ENCODE data around the gene ACLY. TPM values are rescaled to one million over a fixed set of nuclear protein-coding genes. Genes with fewer than 3 reads are reported as not detected.
"Not testable (repeated sequence)": the region's sequence is repeated elsewhere in the genome, so short reads cannot be mapped to it uniquely, and the experiment has no call there.

Gene ACLY
- total RNA-seq, 2 donors from 2014 or later, result 65.5 to 73.4 TPM

DNA sequence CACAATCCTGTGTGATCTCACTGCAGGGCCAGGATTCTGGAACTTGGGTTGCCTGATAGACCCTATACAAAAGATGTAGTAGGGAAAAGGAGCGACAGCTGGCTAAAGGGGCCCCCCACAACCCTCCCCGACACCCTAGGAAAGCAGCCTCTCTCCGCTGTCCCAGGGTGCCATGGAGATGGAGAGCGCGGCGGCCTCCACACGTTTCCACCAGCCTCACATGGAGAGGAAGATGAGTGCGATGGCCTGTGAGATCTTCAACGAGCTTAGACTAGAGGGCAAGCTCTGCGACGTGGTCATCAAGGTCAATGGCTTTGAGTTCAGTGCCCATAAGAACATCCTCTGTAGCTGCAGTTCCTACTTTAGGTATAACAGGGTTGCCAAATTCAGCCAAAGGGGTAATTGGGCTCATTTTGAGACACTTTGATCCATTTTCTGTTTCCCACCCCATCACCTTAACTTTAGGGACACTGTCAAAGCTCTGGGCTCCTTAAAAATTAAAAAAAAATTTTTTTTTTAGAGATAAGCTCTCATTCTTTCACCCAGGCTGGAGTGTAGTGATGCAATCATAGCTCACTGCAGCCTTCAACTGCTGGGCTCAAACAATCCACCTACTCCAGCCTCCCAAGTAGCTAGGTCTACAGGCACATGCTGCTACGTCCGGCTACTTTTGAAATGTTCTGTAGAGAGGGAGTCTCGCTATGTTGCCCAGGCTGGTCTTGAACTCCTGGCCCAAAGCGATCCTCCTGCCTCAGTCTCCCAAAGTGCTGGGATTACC lies 80.8 kb downstream of the ACLY start, which contains the start of gene KLHL10:
Gene KLHL10 (plus strand): TSS at position 65 of the 778 bp plus-strand sequence. CDS start 108 bp downstream, at position 173.
- H3K9me3 ChIP-seq (ENCODE audit: control insufficient read depth, low read length, poor library complexity, severe bottlenecking), result no peaks in the 10 kb centered on the region
- Mint-ChIP-seq H3K36me3 (ENCODE audit: low read depth) (no peaks in the 10 kb centered on the region), H3K27me3 (no peaks in the 10 kb centered on the region), H3K4me3 (peak within 1 kb of the TSS; percentile 89), H3K27ac (no peak within 1 kb of the TSS), H3K4me1 (peaks cover 11% of the 10 kb centered on the region)
- DNase-seq, result no peak
- no peak for ATAC-seq

DNA sequence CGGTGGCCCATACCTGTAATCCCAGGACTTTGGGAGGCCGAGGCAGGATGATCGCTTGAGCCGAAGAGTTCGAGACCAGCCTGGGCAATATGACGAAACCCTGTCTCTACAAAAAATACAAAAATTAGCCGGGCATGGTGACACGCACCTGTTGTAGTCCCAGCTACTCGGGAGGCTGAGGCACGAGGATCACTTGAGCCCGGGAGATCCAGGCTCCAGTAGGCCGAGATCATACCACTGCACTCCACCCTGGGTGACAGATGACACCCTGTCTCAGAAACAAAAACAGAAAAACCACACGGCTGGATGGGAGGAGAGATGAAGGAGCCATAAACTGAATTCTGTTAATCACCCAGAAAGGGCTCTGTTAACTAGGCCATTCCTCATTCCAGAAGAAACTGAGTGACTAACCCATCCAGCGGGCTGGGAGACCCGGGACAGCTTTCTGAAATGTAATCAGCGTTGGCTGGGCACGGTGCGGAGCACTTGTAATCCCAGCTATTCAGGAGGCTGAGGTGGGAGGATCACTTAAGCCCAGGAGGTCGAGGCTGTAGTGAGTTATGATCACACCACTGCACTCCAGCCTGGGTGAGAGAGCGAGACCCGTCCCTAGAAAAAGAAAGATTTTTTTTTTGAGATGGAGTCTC lies 82.1 kb downstream of the ACLY start:
- peak overlapping the region; percentile 89 for H3K4me3 Mint-ChIP-seq
- H3K36me3 Mint-ChIP-seq (ENCODE audit: low read depth), result no peaks in the 10 kb centered on the region
- no peak overlapping the region for H3K27ac Mint-ChIP-seq
- H3K9me3 ChIP-seq (ENCODE audit: control insufficient read depth, low read length, poor library complexity, severe bottlenecking), result no peaks in the 10 kb centered on the region
- ATAC-seq, result peak; percentile 7
- H3K27me3 Mint-ChIP-seq, result no peaks in the 10 kb centered on the region
- DNase-seq, result no peak
- H3K4me1 Mint-ChIP-seq, result peaks cover 11% of the 10 kb centered on the region

DNA sequence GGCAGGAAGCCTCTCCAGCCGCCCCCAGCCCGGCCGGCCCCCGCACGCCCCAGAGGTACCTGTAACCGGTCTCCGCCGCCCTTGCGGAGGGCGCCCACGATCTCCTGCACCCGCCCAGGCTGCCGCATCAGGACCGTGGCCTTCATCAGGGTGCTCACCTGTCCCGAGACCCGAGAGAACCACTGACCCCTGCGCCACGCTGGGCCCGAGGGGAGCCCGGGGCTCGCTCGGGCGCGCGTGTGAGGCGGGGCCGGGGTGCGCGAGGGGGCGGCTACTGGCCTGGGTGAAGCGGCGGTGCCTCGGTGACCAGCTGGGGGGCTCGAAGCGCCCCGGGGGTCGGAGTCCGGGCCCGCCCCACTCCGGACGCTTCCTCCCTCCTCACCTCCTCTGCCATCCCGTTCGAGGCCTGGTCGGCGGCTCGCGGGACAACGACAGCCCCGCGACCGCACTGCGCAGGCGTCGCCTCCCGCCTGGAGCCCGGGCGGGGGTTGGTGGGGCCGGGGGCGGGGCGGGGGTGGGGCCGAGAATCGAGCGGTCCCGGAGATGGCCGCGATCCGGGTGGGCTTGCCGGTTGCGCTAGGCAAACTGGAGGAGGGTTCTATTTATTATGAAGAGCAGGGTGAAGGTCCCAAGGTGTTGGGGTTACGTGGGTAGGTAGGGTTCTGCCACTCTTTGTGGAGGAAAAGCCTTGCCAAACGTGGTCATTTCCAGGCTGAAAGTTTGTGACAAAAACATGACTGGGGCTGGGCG lies 82.8 kb downstream of the ACLY start, which contains the start of gene NT5C3B:
Gene NT5C3B (minus strand): TSS at position 433 of the 750 bp plus-strand sequence. CDS start 39 bp downstream, at position 394.
- H3K9me3 ChIP-seq (ENCODE audit: control insufficient read depth, low read length, poor library complexity, severe bottlenecking), result no peaks in the 10 kb centered on the region
- Mint-ChIP-seq H3K36me3 (ENCODE audit: low read depth) (no peaks in the 10 kb centered on the region), H3K27ac (peak within 1 kb of the TSS; percentile 47), H3K27me3 (no peaks in the 10 kb centered on the region), H3K4me1 (peaks cover 11% of the 10 kb centered on the region), H3K4me3 (peak within 1 kb of the TSS; percentile 89)
- ATAC-seq, result peak; percentile 87
- DNase-seq, result peak; percentile 22 to 50 (median 41)

DNA sequence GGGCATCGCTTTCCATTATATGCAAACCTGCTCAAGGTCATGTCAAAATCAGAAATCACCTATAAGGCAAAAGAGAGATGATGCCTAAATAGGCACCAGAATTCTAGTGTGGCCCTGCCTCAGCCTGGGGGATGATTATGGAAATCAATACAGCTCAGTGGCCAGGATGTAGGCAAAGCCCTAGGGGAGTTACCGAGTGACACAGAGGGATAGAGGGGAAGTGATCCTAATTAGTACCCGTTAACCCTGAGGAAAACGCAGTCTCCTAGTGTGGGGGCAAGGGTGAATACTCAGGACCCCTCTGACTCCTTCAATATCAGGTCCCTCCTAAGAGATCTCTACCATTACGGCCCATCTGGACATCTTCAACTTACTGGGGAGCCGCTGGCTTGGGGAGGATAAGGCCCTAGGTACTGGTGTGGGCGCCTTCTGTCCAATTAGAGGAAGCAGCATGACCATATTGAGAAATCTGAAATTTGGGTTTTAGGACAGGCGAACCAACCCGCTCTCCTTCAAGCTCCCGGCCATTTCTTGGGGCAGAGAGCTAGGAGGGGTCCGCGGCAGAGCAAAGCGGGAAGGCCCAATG lies 83.4 kb downstream of the ACLY start:
- ATAC-seq, result peak; percentile 27
- peak overlapping the region; percentile 47 for H3K27ac Mint-ChIP-seq
- H3K4me3 Mint-ChIP-seq, result peak overlapping the region; percentile 89
- no peaks in the 10 kb centered on the region for H3K27me3 Mint-ChIP-seq
- DNase-seq, result no peak
- no peaks in the 10 kb centered on the region for H3K9me3 ChIP-seq (ENCODE audit: control insufficient read depth, low read length, poor library complexity, severe bottlenecking)
- H3K4me1 Mint-ChIP-seq, result peaks cover 11% of the 10 kb centered on the region
- no peaks in the 10 kb centered on the region for H3K36me3 Mint-ChIP-seq (ENCODE audit: low read depth)

DNA sequence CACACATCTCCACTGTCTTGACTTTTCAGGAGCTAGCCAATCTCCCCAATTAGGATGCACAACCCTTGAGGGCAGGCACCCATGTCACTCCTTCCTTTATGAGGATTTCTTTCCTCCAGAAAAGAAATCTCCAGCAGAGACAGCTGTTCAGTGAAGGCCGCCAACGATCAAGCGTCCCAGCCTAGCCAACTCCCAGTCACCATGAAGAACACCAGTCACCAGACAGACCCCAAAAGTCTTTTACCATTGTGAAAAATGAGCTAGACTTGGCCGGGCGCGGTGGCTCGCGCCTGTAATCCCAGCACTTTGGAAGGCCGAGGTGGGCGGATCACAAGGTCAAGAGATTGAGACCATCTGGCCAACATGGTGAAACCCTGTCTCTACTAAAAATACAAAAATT lies 88.8 kb downstream of the ACLY start:
- H3K4me3 Mint-ChIP-seq; DNase-seq; ATAC-seq; H3K27ac Mint-ChIP-seq; H3K27me3 Mint-ChIP-seq; H3K4me1 Mint-ChIP-seq; H3K36me3 Mint-ChIP-seq (ENCODE audit: low read depth); H3K9me3 ChIP-seq (ENCODE audit: control insufficient read depth, low read length, poor library complexity, severe bottlenecking): not testable (repeated sequence)

DNA sequence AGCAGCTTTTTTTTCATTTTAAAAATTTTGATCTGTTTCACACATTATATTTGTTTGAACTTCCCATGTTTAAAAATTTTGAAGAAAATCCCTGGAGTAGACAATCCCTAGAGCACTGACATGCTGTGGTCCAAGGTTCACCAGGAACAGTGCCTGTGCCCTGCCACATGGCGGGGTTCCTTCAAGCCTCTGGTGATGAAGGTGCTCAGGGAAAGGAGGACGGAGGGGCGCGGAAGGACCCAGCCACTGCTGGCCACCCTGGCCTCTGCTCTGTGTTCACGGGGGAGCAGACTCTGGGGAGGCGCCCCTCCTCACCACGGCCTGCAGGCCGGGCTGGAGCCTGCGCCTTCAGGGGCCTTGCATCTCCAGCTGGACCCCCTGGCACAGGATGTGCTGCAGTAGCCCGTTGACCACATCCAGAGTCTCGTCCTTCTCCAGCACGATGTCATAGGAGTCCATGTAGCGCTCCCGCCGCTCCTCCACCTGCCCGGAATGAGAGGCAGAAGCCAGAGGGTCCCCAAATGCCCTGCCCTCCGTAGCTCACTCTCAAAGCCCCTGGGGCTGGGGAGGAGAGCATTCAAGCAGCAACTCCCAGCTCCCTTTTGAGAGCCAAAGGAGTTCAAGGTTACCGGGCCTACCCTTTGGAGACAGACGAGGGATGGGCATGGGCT lies 93.4 kb downstream of the ACLY start:
- Mint-ChIP-seq H3K4me1 (peaks cover 3% of the 10 kb centered on the region), H3K27ac (no peak overlapping the region), H3K4me3 (no peak overlapping the region), H3K36me3 (ENCODE audit: low read depth) (peaks cover 2% of the 10 kb centered on the region), H3K27me3 (no peaks in the 10 kb centered on the region)
- DNase-seq (no peak), ATAC-seq (no peak)
- H3K9me3 ChIP-seq (ENCODE audit: control insufficient read depth, low read length, poor library complexity, severe bottlenecking), result no peaks in the 10 kb centered on the region

DNA sequence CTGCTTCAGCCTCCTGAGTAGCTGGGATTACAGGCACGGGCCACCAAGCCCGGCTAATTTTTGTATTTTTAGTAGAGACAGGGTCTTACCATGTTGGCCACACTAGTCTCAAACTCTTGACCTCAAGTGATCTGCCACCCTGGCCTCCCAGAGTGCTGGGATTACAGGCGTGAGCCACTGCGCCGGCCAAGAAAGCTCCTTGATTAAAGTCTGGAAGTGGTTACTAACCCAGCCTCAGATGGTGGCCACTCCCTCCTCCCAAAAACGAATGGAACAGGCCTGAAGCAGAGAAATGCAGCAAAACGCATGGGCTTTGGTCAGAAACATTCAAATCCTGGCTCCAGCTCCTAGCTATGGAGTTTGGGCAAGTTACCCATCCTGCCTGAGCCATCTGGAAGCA lies 94.7 kb downstream of the ACLY start:
- DNase-seq, result no peak
- no peaks in the 10 kb centered on the region for H3K36me3 Mint-ChIP-seq (ENCODE audit: low read depth)
- peaks cover 3% of the 10 kb centered on the region for H3K4me1 Mint-ChIP-seq
- H3K9me3 ChIP-seq (ENCODE audit: control insufficient read depth, low read length, poor library complexity, severe bottlenecking), result no peaks in the 10 kb centered on the region
- no peak overlapping the region for H3K4me3 Mint-ChIP-seq
- no peak for ATAC-seq
- no peak overlapping the region for H3K27ac Mint-ChIP-seq
- H3K27me3 Mint-ChIP-seq, result no peaks in the 10 kb centered on the region

DNA sequence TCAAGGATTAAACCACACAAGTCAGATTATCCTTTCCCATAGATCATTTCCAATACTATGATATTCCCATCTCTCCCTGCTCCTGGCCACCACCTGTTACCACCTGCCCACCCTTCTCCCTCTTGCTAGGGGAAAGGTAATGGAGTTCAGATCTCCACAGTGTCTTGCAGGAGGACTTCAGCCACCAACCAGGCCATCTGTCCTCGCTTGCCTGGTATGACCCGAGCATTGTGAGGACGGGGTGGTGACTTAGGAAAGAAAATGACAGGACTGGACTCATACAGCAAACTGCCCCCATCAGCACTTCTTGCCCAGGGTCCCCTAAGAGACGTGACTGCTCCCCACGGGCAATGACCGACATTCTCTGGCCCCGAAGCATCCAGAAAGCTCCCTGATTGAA lies 95.2 kb downstream of the ACLY start:
- Mint-ChIP-seq H3K27me3 (no peaks in the 10 kb centered on the region), H3K4me3 (no peak overlapping the region), H3K27ac (no peak overlapping the region), H3K36me3 (ENCODE audit: low read depth) (no peaks in the 10 kb centered on the region), H3K4me1 (peaks cover 3% of the 10 kb centered on the region)
- ATAC-seq (no peak), DNase-seq (no peak)
- no peaks in the 10 kb centered on the region for H3K9me3 ChIP-seq (ENCODE audit: control insufficient read depth, low read length, poor library complexity, severe bottlenecking)

DNA sequence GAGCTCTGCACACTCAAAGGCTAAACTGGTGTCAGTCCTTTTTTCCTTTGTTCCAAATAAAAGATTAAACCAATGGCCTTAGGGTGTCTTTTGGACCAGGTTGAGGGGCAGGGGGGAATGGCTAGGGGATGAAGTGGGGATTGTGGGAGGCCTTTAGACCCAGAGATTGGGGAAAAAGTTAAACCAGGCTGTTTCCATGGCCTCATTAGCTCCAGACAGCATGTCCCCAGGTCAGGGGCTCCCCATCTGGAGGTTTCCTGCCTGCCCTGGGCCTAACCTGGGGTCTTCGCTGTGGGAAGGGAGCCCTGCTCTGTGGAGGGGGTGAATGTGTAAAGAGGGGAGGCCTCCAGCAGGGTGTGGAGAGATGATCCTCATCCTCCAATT lies 95.6 kb downstream of the ACLY start:
- H3K4me1 Mint-ChIP-seq, result peaks cover 3% of the 10 kb centered on the region
- no peak overlapping the region for H3K4me3 Mint-ChIP-seq
- no peak overlapping the region for H3K27ac Mint-ChIP-seq
- no peaks in the 10 kb centered on the region for H3K36me3 Mint-ChIP-seq (ENCODE audit: low read depth)
- DNase-seq, result no peak
- ATAC-seq, result no peak
- no peaks in the 10 kb centered on the region for H3K27me3 Mint-ChIP-seq
- no peaks in the 10 kb centered on the region for H3K9me3 ChIP-seq (ENCODE audit: control insufficient read depth, low read length, poor library complexity, severe bottlenecking)

DNA sequence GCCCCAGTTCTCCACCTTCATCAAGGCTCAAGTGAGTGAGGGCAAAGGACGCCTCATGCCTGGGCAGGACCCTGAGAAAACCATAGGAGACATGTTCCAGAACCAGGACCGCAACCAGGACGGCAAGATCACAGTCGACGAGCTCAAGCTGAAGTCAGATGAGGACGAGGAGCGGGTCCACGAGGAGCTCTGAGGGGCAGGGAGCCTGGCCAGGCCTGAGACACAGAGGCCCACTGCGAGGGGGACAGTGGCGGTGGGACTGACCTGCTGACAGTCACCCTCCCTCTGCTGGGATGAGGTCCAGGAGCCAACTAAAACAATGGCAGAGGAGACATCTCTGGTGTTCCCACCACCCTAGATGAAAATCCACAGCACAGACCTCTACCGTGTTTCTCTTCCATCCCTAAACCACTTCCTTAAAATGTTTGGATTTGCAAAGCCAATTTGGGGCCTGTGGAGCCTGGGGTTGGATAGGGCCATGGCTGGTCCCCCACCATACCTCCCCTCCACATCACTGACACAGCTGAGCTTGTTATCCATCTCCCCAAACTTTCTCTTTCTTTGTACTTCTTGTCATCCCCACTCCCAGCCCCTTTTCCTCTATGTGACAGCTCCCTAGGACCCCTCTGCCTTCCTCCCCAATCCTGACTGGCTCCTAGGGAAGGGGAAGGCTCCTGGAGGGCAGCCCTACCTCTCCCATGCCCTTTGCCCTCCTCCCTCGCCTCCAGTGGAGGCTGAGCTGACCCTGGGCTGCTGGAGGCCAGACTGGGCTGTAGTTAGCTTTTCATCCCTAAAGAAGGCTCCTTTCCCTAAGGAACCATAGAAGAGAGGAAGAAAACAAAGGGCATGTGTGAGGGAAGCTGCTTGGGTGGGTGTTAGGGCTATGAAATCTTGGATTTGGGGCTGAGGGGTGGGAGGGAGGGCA lies 96.3 kb downstream of the ACLY start:
- no peak overlapping the region for H3K4me3 Mint-ChIP-seq
- DNase-seq (no peak), ATAC-seq (no peak)
- H3K9me3 ChIP-seq (ENCODE audit: control insufficient read depth, low read length, poor library complexity, severe bottlenecking), result no peaks in the 10 kb centered on the region
- H3K27me3 Mint-ChIP-seq, result no peaks in the 10 kb centered on the region
- H3K4me1 Mint-ChIP-seq, result peaks cover 3% of the 10 kb centered on the region
- H3K27ac Mint-ChIP-seq, result no peak overlapping the region
- H3K36me3 Mint-ChIP-seq (ENCODE audit: low read depth), result no peaks in the 10 kb centered on the region

DNA sequence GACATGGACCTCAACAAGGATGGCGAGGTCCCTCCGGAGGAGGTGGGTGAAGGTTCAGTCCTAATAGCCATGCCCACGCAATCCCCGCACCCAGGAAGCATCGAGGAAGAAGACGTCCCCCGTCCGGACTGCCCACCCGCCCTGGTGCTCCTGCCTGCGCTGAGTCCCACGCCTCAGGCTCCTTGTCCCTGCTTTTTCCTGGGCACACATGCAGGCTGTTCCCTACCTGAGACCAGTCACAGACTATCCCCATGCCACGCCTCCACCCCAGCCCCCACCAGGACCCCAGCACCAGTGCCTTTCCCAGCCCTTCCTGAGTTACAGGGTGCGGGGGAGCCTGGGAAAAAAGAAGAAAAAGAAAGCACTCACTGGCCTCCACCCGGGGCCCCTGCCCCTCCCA lies 97.0 kb downstream of the ACLY start:
- no peaks in the 10 kb centered on the region for H3K9me3 ChIP-seq (ENCODE audit: control insufficient read depth, low read length, poor library complexity, severe bottlenecking)
- no peaks in the 10 kb centered on the region for H3K27me3 Mint-ChIP-seq
- H3K4me1 Mint-ChIP-seq, result peaks cover 3% of the 10 kb centered on the region
- no peak for ATAC-seq
- no peaks in the 10 kb centered on the region for H3K36me3 Mint-ChIP-seq (ENCODE audit: low read depth)
- H3K27ac Mint-ChIP-seq, result no peak overlapping the region
- no peak for DNase-seq
- H3K4me3 Mint-ChIP-seq, result no peak overlapping the region

DNA sequence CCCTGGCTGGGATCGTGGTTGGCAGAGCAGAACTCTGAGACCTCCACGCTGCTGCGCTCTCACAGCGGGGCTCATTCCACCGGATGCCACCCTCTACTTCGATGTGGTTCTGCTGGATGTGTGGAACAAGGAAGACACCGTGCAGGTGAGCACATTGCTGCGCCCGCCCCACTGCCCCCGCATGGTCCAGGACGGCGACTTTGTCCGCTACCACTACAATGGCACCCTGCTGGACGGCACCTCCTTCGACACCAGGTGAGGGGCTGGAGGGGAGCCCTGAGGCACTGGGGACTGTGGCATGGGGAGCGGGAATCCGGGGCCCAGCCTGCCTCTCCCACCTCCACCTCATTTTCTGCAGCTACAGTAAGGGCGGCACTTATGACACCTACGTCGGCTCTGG lies 100.7 kb downstream of the ACLY start:
- peaks cover 6% of the 10 kb centered on the region for H3K4me1 Mint-ChIP-seq
- no peak for DNase-seq
- H3K4me3 Mint-ChIP-seq, result no peak overlapping the region
- H3K27ac Mint-ChIP-seq, result no peak overlapping the region
- H3K9me3 ChIP-seq (ENCODE audit: control insufficient read depth, low read length, poor library complexity, severe bottlenecking), result no peaks in the 10 kb centered on the region
- no peaks in the 10 kb centered on the region for H3K27me3 Mint-ChIP-seq
- ATAC-seq, result no peak
- H3K36me3 Mint-ChIP-seq (ENCODE audit: low read depth), result no peaks in the 10 kb centered on the region

Measured in T-helper 17 cell (primary cell).